GM19395 (cell line): Measurements from ENCODE around the gene TALDO1.

Experiments
- ATAC-seq: cut with Tn5 transposase; IDR thresholded peaks from one replicate; pipeline ENCODE4 v1.9.1; 2021; ENCODE audit warnings: mild to moderate bottlenecking, moderate library complexity; ENCODE audit not compliant: unreplicated experiment

TALDO1 gene

GRCh38 chr11:766936-767210, 19.6 kb downstream of the TALDO1 start:
- no peak for ATAC-seq

DNA sequence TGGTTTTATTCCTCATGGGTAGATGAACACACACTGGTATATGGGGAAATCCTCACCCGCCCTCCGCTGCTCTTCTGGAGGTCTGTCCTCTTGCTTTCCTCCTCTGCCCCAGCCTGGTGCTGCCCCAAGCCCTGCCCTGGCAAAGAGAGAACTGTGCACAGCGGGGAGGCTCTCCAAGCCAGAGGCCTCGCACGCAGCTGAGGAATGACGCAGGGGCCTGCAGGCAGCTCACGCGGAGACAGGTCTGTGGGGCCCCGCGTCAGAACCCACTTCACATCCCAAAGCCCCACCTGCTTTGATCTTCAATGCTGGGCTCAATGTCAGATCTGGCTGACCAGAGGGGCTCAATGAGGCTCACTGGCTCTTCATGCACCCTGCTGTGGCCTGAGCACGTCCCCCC, 20.0 kb downstream of the TALDO1 start:
- ATAC-seq: no peak

DNA sequence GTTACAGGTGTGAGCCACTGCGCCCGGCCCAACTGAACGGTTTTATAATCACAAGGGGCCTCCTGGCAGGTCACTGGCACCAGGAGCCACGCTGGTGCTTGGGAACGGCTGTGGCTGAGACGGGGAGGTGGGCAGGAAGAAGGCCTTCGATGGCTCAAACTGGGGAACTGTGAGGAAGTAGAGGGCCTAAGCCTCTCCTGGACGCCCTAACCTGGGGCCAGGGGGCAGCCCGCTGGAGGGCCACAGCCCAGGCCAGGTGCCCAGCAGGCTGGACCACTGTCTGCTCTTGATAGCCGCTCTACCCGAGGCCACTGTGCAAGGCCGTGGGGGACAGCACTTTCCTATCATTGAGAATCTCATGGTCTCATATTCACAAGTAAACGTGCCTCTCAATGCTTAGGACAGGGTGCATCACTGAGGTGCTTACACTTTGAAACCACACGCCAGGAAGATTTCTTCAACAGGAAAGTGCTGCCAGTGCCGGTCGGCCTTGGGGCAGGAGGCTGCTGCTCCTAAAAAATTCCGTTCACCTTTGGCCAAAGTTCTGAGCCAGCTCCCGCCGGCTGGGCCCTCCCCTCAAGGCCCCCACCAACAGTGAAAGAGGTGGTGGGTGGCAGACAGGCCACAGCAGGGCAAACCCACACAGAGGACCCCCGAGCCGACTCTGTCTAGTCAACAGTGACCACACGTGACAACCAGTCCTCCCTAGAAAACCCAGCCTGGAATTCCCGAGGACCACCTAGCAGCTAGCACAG, 22.8 kb downstream of the TALDO1 start:
- ATAC-seq: no peak

DNA sequence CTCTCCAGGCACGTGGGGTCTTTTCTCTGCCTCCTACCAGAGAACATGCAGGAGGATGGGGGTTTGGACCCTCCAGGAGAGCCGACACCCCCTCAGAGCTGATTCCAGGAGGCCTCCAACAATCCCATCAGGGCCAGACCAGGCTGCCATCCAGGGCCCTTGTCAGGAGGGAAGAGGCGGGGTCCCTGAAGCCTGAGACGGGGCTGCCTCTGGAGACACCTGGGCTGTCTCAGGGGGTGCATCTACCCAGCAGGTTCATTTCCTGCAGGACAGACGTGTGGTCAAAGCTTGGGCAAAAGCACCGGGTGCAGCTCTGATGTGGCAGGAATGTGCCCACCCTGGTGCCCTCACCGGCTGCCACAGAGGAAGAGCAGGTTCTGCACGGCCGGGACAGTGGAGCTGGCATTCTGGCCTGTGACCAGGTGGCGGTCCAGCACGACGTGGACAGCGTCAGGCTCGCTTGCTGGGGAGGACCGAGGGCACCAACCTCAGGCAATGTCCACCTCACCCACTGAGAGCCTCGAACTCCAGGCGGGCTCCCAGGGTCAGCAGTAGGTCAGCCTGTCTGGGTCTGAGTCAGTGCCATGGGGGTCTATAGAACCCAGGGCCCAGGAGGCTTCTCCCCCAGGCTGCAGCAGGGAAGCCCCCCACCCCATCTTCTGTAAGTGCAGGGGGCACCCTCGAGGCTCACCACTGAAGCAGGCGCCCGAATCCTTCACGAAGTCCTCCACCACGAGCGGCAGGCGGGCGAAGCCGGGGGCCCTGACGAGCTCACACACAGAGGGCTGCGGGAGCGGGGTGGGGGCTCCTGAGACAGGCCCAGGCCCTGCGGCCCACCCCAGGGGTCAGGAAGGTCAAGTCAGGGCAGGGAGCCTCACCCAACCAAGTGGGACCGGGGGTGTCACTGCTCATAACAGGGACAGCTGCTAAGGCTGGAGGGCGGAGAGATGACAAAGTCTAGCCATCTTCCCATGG, 23.7 kb downstream of the TALDO1 start:
- no peak for ATAC-seq

GRCh38 chr11:771617-772204, 24.4 kb downstream of the TALDO1 start:
- no peak for ATAC-seq

DNA sequence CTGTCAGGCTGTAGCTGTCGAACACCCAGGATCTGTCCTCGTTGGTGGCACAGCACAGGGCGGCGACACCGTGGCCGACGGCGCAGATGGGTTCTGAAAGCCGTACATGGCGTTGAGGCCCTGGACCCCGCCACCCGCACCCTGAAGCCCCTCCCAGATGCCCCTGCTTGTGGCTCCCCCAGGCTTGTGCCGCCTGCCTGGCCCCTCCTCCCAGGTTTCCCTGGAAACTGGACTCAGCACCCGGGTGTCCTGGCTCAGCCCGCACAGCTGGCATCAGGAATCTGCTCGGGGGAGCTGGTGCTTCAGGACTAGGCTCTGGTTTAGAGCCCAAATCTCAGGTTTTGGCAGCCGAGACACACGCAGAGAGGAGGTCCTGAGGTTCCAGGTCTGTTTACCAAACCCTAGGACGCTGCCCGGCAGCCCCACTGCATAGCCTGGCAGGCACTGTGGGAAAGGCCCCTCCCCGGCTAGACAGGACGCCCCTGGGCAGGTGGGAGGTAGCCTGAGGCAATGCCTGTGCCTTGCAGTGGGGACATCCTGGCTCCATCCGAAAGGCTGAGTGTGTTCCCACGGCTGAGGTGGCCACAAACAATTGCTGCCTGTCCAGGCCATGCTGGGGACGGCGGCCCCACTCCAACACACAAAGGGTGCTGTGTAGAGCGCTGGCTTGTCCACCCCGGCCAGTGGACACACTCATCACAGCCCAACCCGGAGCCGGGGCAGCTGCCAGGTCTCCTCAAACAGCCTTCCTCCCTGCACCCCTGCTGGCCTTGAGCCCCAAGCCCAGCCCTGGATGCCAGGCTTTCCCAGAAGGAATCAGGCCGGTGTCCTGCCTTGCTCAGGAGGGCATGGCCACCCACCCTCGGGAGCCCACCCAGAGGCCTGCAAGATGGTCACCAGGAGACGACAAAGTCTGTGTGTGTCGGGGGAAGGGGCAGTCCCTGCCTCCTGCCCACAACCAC, 25.4 kb downstream of the TALDO1 start:
- no peak for ATAC-seq

- no peak for ATAC-seq
Measured at GRCh38 chr11:773425-773824, 26.2 kb downstream of the TALDO1 start.

- no peak for ATAC-seq
Measured at GRCh38 chr11:773830-774229, 26.6 kb downstream of the TALDO1 start.

GRCh38 chr11:774873-775592, 27.8 kb downstream of the TALDO1 start:
- ATAC-seq: no peak

- ATAC-seq: no peak
Measured at GRCh38 chr11:776263-776560, 28.9 kb downstream of the TALDO1 start.

- peak; percentile 33 for ATAC-seq
Measured at GRCh38 chr11:776561-777287, 29.5 kb downstream of the TALDO1 start.

DNA sequence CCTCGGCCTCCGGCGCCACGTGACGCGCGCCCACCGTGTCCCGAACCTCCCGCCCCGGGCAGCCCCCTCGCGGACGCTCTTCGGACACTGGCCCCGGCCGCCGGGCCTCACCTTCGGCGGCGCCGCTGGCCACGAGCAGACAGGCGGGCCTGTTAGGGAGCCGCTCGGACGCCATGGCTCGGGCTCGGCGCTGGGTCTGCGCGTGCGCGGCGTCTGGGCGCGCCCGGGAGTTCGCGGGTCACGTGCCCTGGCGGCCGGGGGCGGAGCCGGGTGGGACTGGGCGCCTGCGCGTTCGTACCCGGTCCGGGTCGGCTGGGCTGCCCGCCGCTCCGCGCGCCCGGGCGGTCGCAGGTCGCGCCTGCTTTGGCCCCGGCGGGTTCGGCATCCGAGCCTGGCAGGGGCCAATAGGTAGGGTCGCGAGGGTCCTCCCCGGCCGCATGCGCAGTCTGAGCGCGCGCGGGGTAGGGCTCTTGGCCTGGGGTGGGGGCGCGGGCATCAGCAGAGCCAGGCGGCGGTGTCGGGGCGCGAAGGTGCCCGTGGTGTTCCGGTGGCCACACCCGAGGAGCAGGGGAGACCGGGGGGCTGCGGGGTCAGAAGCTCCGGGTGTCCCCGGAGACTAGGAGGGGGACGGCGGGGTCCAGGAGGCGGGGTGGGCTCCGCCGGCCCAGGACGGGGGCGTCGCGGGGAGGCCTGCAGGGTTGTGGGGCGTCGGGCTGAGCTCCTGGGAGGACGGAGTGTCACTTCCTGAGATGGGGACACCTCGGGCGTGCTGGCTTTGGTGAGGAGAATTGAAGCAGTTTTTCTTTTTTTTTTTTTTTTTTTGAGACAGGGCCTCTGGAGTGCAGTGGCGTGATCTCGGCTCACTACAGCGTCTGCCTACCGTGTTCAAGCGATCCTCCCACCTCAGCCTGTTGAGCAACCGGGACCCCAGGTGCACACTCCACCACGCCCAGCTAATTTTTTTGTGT, 30.3 kb downstream of the TALDO1 start, which contains the start of gene GATD1:
Gene GATD1, minus strand, starts transcription at position 200 of the 968 bp plus-strand sequence. Its CDS starts 25 bp downstream, at position 175.
- peak; percentile 68 for ATAC-seq

- ATAC-seq: no peak
Measured at GRCh38 chr11:778976-779954, 32.0 kb downstream of the TALDO1 start.

GRCh38 chr11:779955-780532, 32.8 kb downstream of the TALDO1 start:
- no peak for ATAC-seq

GRCh38 chr11:782264-783174, 35.3 kb downstream of the TALDO1 start:
- ATAC-seq: no peak

- no peak for ATAC-seq
Measured at GRCh38 chr11:783581-784015, 36.3 kb downstream of the TALDO1 start.
